GM10248 (cell line): ENCODE data around the gene DACH1.

Source experiments
- CTCF ChIA-PET: fragments of 300-600 bp; sonication (Branson Sonifier 250); formaldehyde crosslinking; extraction: SDS; loops from one replicate; lab custom pipeline; 2021; ENCODE audit warnings: antibody characterized with exemption; lab: Yijun Ruan, JAX
- POLR2A ChIA-PET: fragments of 350-650 bp; sonication (Branson Sonifier 250); formaldehyde crosslinking; extraction: SDS; loops from one replicate; lab custom pipeline; 2020; ENCODE audit warnings: antibody characterized with exemption; lab: Yijun Ruan, JAX
- DNase-seq: peaks from one replicate; pipeline ENCODE4 v3.0.0; 2012; ENCODE audit errors: extremely low spot score
- CTCF ChIP-seq: IDR thresholded peaks from 2 replicates; pipeline ENCODE4 v1.5.1; 2012; ENCODE audit warnings: mild to moderate bottlenecking, low read depth; ENCODE audit errors: extremely low read depth, missing control alignments, control extremely low read depth

DACH1 gene

GRCh38 chr13:71699342-71699741 lies 167.7 kb downstream of the DACH1 start:
- no peak for TF ChIP-seq CTCF
- POLR2A ChIA-PET, result no interaction called here
- CTCF ChIA-PET, result interaction anchor here (0.8 to 1.1 kb wide), 2 partner anchors 9 to 19 kb away, joined by 3 read pairs; no protein-coding TSS in a partner anchor
- no peak for DNase-seq

- POLR2A ChIA-PET, result no interaction called here
- no peak for TF ChIP-seq CTCF
- CTCF ChIA-PET, result no interaction called here
- no peak for DNase-seq
Observed at GRCh38 chr13:71695662-71696061, 171.3 kb downstream of the DACH1 start.

GRCh38 chr13:71685072-71685471 lies 181.9 kb downstream of the DACH1 start:
- POLR2A ChIA-PET, result no interaction called here
- DNase-seq, result no peak
- CTCF ChIA-PET, result interaction anchor here (1.1 kb wide), 1 partner anchor 15 kb away, joined by 3 read pairs; no protein-coding TSS in a partner anchor
- TF ChIP-seq CTCF, result no peak

GRCh38 chr13:71681901-71682613 lies 184.9 kb downstream of the DACH1 start:
- POLR2A ChIA-PET, result no interaction called here
- CTCF ChIA-PET, result no interaction called here
- no peak for TF ChIP-seq CTCF
- no peak for DNase-seq

GRCh38 chr13:71677124-71677523 lies 189.9 kb downstream of the DACH1 start:
- no peak for DNase-seq
- CTCF ChIA-PET, result no interaction called here
- POLR2A ChIA-PET, result no interaction called here
- TF ChIP-seq CTCF, result no peak

- no peak for TF ChIP-seq CTCF
- ChIA-PET CTCF (interaction anchor here (2.3 kb wide), 1 partner anchor 14 kb away, joined by 6 read pairs; no protein-coding TSS in a partner anchor), POLR2A (no interaction called here)
- no peak for DNase-seq
Observed at GRCh38 chr13:71672512-71672911, 194.5 kb downstream of the DACH1 start.

GRCh38 chr13:71663431-71663830 lies 203.6 kb downstream of the DACH1 start:
- ChIA-PET CTCF (no interaction called here), POLR2A (no interaction called here)
- no peak for TF ChIP-seq CTCF
- no peak for DNase-seq
